HEK293 (cell line): ENCODE results near the gene HOXA4.

Experiments used
- MYNN ChIP-seq: fragments of 450-650 bp; formaldehyde crosslinking; IDR thresholded peaks from 2 replicates; pipeline ENCODE4 v1.5.1; 2016; ENCODE audit warnings: missing biosample characterization, missing genetic modification characterization, borderline replicate concordance
- OVOL3 ChIP-seq: fragments of 450-650 bp; formaldehyde crosslinking; IDR thresholded peaks from 2 replicates; pipeline ENCODE4 v1.5.1; 2016; ENCODE audit warnings: missing biosample characterization, missing genetic modification characterization
- PRDM1 ChIP-seq: fragments of 450-650 bp; formaldehyde crosslinking; IDR thresholded peaks from 2 replicates; pipeline ENCODE4; 2016; ENCODE audit warnings: missing biosample characterization, missing genetic modification characterization
- RBAK ChIP-seq: fragments of 450-650 bp; formaldehyde crosslinking; IDR thresholded peaks from 2 replicates; pipeline ENCODE4 v1.5.1; 2016; ENCODE audit warnings: missing biosample characterization, missing genetic modification characterization
- REPIN1 ChIP-seq: fragments of 450-650 bp; formaldehyde crosslinking; IDR thresholded peaks from 2 replicates; pipeline ENCODE4 v1.5.1; 2017; ENCODE audit warnings: missing biosample characterization, missing genetic modification characterization, low read depth
- SALL2 ChIP-seq: fragments of 450-650 bp; formaldehyde crosslinking; IDR thresholded peaks from 2 replicates; pipeline ENCODE4 v1.5.0; 2017; ENCODE audit warnings: missing biosample characterization, mild to moderate bottlenecking, missing genetic modification characterization, borderline replicate concordance
- SP3 ChIP-seq: fragments of 450-650 bp; formaldehyde crosslinking; IDR thresholded peaks from 2 replicates; pipeline ENCODE4 v1.5.1; 2016; ENCODE audit warnings: missing biosample characterization, missing genetic modification characterization
- WT1 ChIP-seq: fragments of 450-650 bp; formaldehyde crosslinking; IDR thresholded peaks from 2 replicates; pipeline ENCODE4 v1.5.1; 2016; ENCODE audit warnings: missing biosample characterization, missing genetic modification characterization
- ZBTB8A ChIP-seq: fragments of 450-650 bp; formaldehyde crosslinking; IDR thresholded peaks from 2 replicates; pipeline ENCODE4 v1.5.1; 2016; ENCODE audit warnings: missing biosample characterization, missing genetic modification characterization
- ZFP41 ChIP-seq: fragments of 450-650 bp; formaldehyde crosslinking; IDR thresholded peaks from 2 replicates; pipeline ENCODE4 v1.5.1; 2016; ENCODE audit warnings: missing biosample characterization, missing genetic modification characterization, borderline replicate concordance
- ZNF169 ChIP-seq: fragments of 450-650 bp; formaldehyde crosslinking; IDR thresholded peaks from 2 replicates; pipeline ENCODE4 v1.5.1; 2016; ENCODE audit warnings: missing biosample characterization, missing genetic modification characterization
- ZNF174 ChIP-seq: fragments of 450-650 bp; formaldehyde crosslinking; IDR thresholded peaks from 2 replicates; pipeline ENCODE4 v1.5.0; 2017; ENCODE audit warnings: missing biosample characterization, mild to moderate bottlenecking, missing genetic modification characterization
- ZNF184 ChIP-seq: fragments of 450-650 bp; IDR thresholded peaks from 2 replicates; pipeline ENCODE4 v1.5.1; 2018; ENCODE audit warnings: missing biosample characterization, mild to moderate bottlenecking, missing genetic modification characterization
- ZNF23 ChIP-seq: fragments of 450-650 bp; formaldehyde crosslinking; IDR thresholded peaks from 2 replicates; pipeline ENCODE4 v1.5.1; 2016; ENCODE audit warnings: missing biosample characterization, missing genetic modification characterization, borderline replicate concordance
- ZNF341 ChIP-seq: fragments of 450-650 bp; formaldehyde crosslinking; IDR thresholded peaks from 2 replicates; pipeline ENCODE4; 2016; ENCODE audit warnings: low read depth, missing biosample characterization, missing genetic modification characterization
- ZNF354C ChIP-seq: fragments of 450-650 bp; formaldehyde crosslinking; IDR thresholded peaks from 2 replicates; pipeline ENCODE4 v1.5.1; 2016; ENCODE audit warnings: missing biosample characterization, missing genetic modification characterization, low read depth, borderline replicate concordance
- ZNF404 ChIP-seq: fragments of 450-650 bp; formaldehyde crosslinking; IDR thresholded peaks from 2 replicates; pipeline ENCODE4 v1.5.1; 2017; ENCODE audit warnings: missing biosample characterization, missing genetic modification characterization
- ZNF549 ChIP-seq: fragments of 450-650 bp; IDR thresholded peaks from 2 replicates; pipeline ENCODE4 v1.5.1; 2018; ENCODE audit warnings: missing biosample characterization, missing genetic modification characterization, mild to moderate bottlenecking, inconsistent platforms, moderate library complexity
- ZNF621 ChIP-seq: fragments of 450-650 bp; formaldehyde crosslinking; IDR thresholded peaks from 2 replicates; pipeline ENCODE4 v1.5.1; 2017; ENCODE audit warnings: missing biosample characterization, missing genetic modification characterization
- ZNF623 ChIP-seq: fragments of 450-650 bp; formaldehyde crosslinking; IDR thresholded peaks from 2 replicates; pipeline ENCODE4 v1.5.1; 2016; ENCODE audit warnings: missing biosample characterization, missing genetic modification characterization
- ZNF768 ChIP-seq: fragments of 450-650 bp; formaldehyde crosslinking; IDR thresholded peaks from 2 replicates; pipeline ENCODE4 v1.5.1; 2018; ENCODE audit warnings: missing biosample characterization, mild to moderate bottlenecking, missing genetic modification characterization
- ZSCAN16 ChIP-seq: fragments of 450-650 bp; formaldehyde crosslinking; IDR thresholded peaks from 2 replicates; pipeline ENCODE4 v1.5.1; 2016; ENCODE audit warnings: missing biosample characterization, missing genetic modification characterization
- TF ChIP-seq, protein P1 (sequence below): fragments of 450-650 bp; formaldehyde crosslinking; IDR thresholded peaks from 2 replicates; pipeline ENCODE4 v1.5.1; 2016; ENCODE audit warnings: missing biosample characterization, missing genetic modification characterization
- TF ChIP-seq, protein P2 (sequence below): fragments of 450-650 bp; formaldehyde crosslinking; IDR thresholded peaks from 2 replicates; pipeline ENCODE4 v1.5.1; 2016; ENCODE audit warnings: missing biosample characterization, missing genetic modification characterization
- TF ChIP-seq, protein P3 (sequence below): fragments of 450-650 bp; formaldehyde crosslinking; IDR thresholded peaks from 2 replicates; pipeline ENCODE4 v1.5.1; 2016; ENCODE audit warnings: missing biosample characterization, missing genetic modification characterization
- TF ChIP-seq, protein P4 (sequence below): fragments of 450-650 bp; formaldehyde crosslinking; IDR thresholded peaks from 2 replicates; pipeline ENCODE4 v1.5.1; 2016; ENCODE audit warnings: missing biosample characterization, missing genetic modification characterization
- TF ChIP-seq, protein P5 (sequence below): fragments of 450-650 bp; IDR thresholded peaks from 2 replicates; pipeline ENCODE4 v1.5.1; 2018; ENCODE audit warnings: missing biosample characterization, missing genetic modification characterization
- TF ChIP-seq, protein P6 (sequence below): fragments of 450-650 bp; formaldehyde crosslinking; IDR thresholded peaks from 2 replicates; pipeline ENCODE4 v1.5.1; 2016; ENCODE audit warnings: missing biosample characterization, missing genetic modification characterization
- TF ChIP-seq, protein P7 (sequence below): fragments of 450-650 bp; formaldehyde crosslinking; IDR thresholded peaks from 2 replicates; pipeline ENCODE4 v1.5.1; 2016; ENCODE audit warnings: missing biosample characterization, missing genetic modification characterization

Gene HOXA4

DNA sequence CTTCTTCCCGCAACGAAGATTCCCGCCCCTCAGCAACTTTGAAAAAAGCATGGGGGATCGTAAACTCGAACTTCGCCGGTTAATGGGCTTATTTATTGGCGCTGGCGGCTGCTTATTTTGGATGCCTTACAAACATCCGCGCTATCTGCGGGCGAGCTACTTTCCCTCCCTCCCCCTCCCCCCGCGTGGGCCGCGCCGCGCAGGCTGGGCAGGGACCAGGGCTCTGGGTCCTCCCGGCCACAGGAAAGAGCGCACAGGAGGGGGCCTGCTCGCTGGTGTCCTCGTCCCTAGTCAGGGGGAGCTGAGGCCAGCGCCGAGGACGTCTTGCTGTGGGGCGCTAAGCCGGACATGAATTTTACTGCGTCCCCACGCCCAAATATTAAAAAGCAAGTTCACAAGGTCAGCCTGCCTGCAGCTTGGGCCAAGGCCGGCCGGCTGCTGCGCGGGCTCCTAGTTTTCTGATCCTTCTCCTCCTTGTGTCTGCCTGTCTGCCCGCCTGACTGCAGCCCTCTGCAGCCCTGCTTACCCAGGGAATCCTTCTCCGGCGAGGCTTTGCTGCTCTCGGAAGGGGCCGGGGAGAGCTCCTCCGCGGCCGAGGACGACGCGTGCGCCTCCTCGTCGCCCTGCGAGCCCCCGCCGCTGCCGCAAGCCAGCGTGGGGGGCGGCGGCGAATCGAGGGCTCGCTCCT lies 42.4 kb upstream of the HOXA4 start (continued):
- TF ChIP-seq, protein P1, sequence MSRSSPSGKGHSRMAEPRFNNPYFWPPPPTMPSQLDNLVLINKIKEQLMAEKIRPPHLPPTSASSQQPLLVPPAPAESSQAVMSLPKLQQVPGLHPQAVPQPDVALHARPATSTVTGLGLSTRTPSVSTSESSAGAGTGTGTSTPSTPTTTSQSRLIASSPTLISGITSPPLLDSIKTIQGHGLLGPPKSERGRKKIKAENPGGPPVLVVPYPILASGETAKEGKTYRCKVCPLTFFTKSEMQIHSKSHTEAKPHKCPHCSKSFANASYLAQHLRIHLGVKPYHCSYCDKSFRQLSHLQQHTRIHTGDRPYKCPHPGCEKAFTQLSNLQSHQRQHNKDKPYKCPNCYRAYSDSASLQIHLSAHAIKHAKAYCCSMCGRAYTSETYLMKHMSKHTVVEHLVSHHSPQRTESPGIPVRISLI, result peak; percentile 47; the same call in 1 of the 2 replicates
- TF ChIP-seq, protein P2, sequence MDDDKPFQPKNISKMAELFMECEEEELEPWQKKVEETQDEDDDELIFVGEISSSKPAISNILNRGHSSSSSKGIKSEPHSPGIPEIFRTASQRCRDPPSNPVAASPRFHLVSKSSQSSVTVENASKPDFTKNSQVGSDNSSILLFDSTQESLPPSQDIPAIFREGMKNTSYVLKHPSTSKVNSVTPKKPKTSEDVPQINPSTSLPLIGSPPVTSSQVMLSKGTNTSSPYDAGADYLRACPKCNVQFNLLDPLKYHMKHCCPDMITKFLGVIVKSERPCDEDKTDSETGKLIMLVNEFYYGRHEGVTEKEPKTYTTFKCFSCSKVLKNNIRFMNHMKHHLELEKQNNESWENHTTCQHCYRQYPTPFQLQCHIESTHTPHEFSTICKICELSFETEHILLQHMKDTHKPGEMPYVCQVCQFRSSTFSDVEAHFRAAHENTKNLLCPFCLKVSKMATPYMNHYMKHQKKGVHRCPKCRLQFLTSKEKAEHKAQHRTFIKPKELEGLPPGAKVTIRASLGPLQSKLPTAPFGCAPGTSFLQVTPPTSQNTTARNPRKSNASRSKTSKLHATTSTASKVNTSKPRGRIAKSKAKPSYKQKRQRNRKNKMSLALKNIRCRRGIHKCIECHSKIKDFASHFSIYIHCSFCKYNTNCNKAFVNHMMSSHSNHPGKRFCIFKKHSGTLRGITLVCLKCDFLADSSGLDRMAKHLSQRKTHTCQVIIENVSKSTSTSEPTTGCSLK (tag by site-specific recombination), result no peak
- TF ChIP-seq ZNF768 (tag by site-specific recombination) (no peak), ZBTB8A (peak; percentile 72), WT1 (tag by site-specific recombination) (peak; percentile 79), MYNN (no peak), ZSCAN16 (no peak), ZNF23 (tag by site-specific recombination) (no peak), REPIN1 (no peak), SALL2 (tag by site-specific recombination) (no peak), OVOL3 (tag by site-specific recombination) (0 out of 2 replicates have a peak, but pooled peaks have one; percentile 42), RBAK (no peak), PRDM1 (tag by site-specific recombination) (no peak), ZNF549 (tag by site-specific recombination) (no peak), ZNF404 (tag by site-specific recombination) (no peak), SP3 (tag by site-specific recombination) (peak; percentile 40; the same call in 1 of the 2 replicates), ZNF623 (no peak), ZNF169 (tag by site-specific recombination) (no peak), ZNF184 (no peak), ZNF341 (tag by site-specific recombination) (peak; percentile 45; the same call in 1 of the 2 replicates), ZFP41 (no peak), ZNF621 (tag by site-specific recombination) (no peak), ZNF174 (tag by site-specific recombination) (no peak), ZNF354C (no peak)
- TF ChIP-seq, protein P3, sequence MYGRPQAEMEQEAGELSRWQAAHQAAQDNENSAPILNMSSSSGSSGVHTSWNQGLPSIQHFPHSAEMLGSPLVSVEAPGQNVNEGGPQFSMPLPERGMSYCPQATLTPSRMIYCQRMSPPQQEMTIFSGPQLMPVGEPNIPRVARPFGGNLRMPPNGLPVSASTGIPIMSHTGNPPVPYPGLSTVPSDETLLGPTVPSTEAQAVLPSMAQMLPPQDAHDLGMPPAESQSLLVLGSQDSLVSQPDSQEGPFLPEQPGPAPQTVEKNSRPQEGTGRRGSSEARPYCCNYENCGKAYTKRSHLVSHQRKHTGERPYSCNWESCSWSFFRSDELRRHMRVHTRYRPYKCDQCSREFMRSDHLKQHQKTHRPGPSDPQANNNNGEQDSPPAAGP, result peak; percentile 77; the same call in 1 of the 2 replicates
- TF ChIP-seq, protein P4, sequence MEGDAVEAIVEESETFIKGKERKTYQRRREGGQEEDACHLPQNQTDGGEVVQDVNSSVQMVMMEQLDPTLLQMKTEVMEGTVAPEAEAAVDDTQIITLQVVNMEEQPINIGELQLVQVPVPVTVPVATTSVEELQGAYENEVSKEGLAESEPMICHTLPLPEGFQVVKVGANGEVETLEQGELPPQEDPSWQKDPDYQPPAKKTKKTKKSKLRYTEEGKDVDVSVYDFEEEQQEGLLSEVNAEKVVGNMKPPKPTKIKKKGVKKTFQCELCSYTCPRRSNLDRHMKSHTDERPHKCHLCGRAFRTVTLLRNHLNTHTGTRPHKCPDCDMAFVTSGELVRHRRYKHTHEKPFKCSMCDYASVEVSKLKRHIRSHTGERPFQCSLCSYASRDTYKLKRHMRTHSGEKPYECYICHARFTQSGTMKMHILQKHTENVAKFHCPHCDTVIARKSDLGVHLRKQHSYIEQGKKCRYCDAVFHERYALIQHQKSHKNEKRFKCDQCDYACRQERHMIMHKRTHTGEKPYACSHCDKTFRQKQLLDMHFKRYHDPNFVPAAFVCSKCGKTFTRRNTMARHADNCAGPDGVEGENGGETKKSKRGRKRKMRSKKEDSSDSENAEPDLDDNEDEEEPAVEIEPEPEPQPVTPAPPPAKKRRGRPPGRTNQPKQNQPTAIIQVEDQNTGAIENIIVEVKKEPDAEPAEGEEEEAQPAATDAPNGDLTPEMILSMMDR (tag by site-specific recombination), result no peak
- TF ChIP-seq, protein P5, sequence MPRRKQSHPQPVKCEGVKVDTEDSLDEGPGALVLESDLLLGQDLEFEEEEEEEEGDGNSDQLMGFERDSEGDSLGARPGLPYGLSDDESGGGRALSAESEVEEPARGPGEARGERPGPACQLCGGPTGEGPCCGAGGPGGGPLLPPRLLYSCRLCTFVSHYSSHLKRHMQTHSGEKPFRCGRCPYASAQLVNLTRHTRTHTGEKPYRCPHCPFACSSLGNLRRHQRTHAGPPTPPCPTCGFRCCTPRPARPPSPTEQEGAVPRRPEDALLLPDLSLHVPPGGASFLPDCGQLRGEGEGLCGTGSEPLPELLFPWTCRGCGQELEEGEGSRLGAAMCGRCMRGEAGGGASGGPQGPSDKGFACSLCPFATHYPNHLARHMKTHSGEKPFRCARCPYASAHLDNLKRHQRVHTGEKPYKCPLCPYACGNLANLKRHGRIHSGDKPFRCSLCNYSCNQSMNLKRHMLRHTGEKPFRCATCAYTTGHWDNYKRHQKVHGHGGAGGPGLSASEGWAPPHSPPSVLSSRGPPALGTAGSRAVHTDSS, result no peak
- TF ChIP-seq, protein P6, sequence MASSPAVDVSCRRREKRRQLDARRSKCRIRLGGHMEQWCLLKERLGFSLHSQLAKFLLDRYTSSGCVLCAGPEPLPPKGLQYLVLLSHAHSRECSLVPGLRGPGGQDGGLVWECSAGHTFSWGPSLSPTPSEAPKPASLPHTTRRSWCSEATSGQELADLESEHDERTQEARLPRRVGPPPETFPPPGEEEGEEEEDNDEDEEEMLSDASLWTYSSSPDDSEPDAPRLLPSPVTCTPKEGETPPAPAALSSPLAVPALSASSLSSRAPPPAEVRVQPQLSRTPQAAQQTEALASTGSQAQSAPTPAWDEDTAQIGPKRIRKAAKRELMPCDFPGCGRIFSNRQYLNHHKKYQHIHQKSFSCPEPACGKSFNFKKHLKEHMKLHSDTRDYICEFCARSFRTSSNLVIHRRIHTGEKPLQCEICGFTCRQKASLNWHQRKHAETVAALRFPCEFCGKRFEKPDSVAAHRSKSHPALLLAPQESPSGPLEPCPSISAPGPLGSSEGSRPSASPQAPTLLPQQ (tag by site-specific recombination), result 0 out of 2 replicates have a peak, but pooled peaks have one; percentile 32
- TF ChIP-seq, protein P7, sequence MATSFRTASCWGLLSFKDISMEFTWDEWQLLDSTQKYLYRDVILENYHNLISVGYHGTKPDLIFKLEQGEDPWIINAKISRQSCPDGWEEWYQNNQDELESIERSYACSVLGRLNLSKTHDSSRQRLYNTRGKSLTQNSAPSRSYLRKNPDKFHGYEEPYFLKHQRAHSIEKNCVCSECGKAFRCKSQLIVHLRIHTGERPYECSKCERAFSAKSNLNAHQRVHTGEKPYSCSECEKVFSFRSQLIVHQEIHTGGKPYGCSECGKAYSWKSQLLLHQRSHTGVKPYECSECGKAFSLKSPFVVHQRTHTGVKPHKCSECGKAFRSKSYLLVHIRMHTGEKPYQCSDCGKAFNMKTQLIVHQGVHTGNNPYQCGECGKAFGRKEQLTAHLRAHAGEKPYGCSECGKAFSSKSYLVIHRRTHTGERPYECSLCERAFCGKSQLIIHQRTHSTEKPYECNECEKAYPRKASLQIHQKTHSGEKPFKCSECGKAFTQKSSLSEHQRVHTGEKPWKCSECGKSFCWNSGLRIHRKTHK, result no peak
